GM23338 (cell line): Measurements from ENCODE around the gene CAPN10.

ENCODE experiments used
- CREB1 ChIP-seq: fragments of 250-450 bp; sonication (Bioruptor Pico); IDR thresholded peaks from 2 replicates; pipeline ENCODE4 v1.5.0; 2020; ENCODE audit warnings: low read depth, mild to moderate bottlenecking, moderate library complexity
- CTCF ChIP-seq, 2 experiments: fragments of 200-600 bp in 1 of 2; sonication (generic) in 1 of 2; conservative IDR thresholded peaks; 2 replicates each; pipeline versions ENCODE4 v1.5.1 to v1.6.1; 2016 to 2017; ENCODE audit warnings: antibody characterized with exemption in 2 of 2, low read depth in 2 of 2, mild to moderate bottlenecking in 2 of 2, moderate library complexity in 1 of 2
- POLR2AphosphoS5 ChIP-seq: IDR thresholded peaks from 2 replicates; pipeline ENCODE4 v1.6.1; 2016; ENCODE audit warnings: antibody characterized with exemption, low read depth

- TF ChIP-seq CTCF (conservative IDR thresholded peaks at IDR 0.05; ENCODE audit: low read depth in 2 of 2) = no peak
- TF ChIP-seq POLR2AphosphoS5 = no peak
- no peak for TF ChIP-seq CREB1
Measured at GRCh38 chr2:240615396-240615795, 28.9 kb downstream of the CAPN10 start.
